Measurements from ENCODE around the gene LSMEM2.

- TF ChIP-seq CTCF (conservative IDR thresholded peaks at IDR 0.05; ENCODE audit: low read length), result no peak
- TF ChIP-seq EZH2phosphoT487 (IDR thresholded peaks at IDR 0.05; ENCODE audit: borderline replicate concordance), result no peak
These were observed 23.5 kb downstream of the LSMEM2 start for GRCh38 chr3:50302095-50303012.

Measured in Loucy (cell line).